Stimulated activated memory B cell treated with anti-CD40 and anti-IgM and Interleukin-4, amounts not matched to agents 10 μg/mL and 1 μg/mL and 100 μg/mL, for 72 hours (primary cell): ENCODE measurements around the gene PLPPR5.

Experiments
- ATAC-seq: fragments of 150-1000 bp; cut with Tn5 transposase; 2 replicates; pipeline ENCODE4 v1.10.0; 2021
- H3K27ac Mint-ChIP-seq: one replicate; pipeline ENCODE4 v1.8.0; 2022; ENCODE audit warnings: mild to moderate bottlenecking, mixed read lengths
- H3K27me3 Mint-ChIP-seq: one replicate; pipeline ENCODE4 v1.8.0; 2022; ENCODE audit warnings: mixed read lengths
- H3K36me3 Mint-ChIP-seq: one replicate; pipeline ENCODE4 v1.8.0; 2022; ENCODE audit warnings: mixed read lengths
- H3K4me1 Mint-ChIP-seq: one replicate; pipeline ENCODE4 v1.8.0; 2022; ENCODE audit warnings: mixed read lengths
- H3K4me3 Mint-ChIP-seq: one replicate; pipeline ENCODE4 v1.8.0; 2022; ENCODE audit warnings: mild to moderate bottlenecking, moderate library complexity, mixed read lengths
- H3K9me3 Mint-ChIP-seq: one replicate; pipeline ENCODE4 v1.8.0; 2022; ENCODE audit warnings: mixed read lengths

PLPPR5 gene

GRCh38 chr1:98940069-98940721 lies 64.5 kb downstream of the PLPPR5 start:
- H3K4me1 Mint-ChIP-seq, result no peaks in the 10 kb centered on the region
- H3K27me3 Mint-ChIP-seq, result no peaks in the 10 kb centered on the region
- no peaks in the 10 kb centered on the region for H3K36me3 Mint-ChIP-seq
- no peak for ATAC-seq
- no peaks in the 10 kb centered on the region for H3K9me3 Mint-ChIP-seq
- no peak overlapping the region for H3K4me3 Mint-ChIP-seq
- H3K27ac Mint-ChIP-seq, result no peak overlapping the region

GRCh38 chr1:98939471-98939870 lies 65.2 kb downstream of the PLPPR5 start:
- no peak for ATAC-seq
- Mint-ChIP-seq H3K36me3 (no peaks in the 10 kb centered on the region), H3K4me3 (no peak overlapping the region), H3K27me3 (no peaks in the 10 kb centered on the region), H3K27ac (no peak overlapping the region), H3K4me1 (no peaks in the 10 kb centered on the region), H3K9me3 (no peaks in the 10 kb centered on the region)

GRCh38 chr1:98937347-98937746 lies 67.3 kb downstream of the PLPPR5 start:
- H3K27me3 Mint-ChIP-seq, result no peaks in the 10 kb centered on the region
- no peaks in the 10 kb centered on the region for H3K4me1 Mint-ChIP-seq
- no peak overlapping the region for H3K27ac Mint-ChIP-seq
- H3K4me3 Mint-ChIP-seq, result no peak overlapping the region
- H3K9me3 Mint-ChIP-seq, result no peaks in the 10 kb centered on the region
- no peaks in the 10 kb centered on the region for H3K36me3 Mint-ChIP-seq
- ATAC-seq, result no peak

- Mint-ChIP-seq H3K9me3 (no peaks in the 10 kb centered on the region), H3K4me3 (no peak overlapping the region), H3K36me3 (no peaks in the 10 kb centered on the region), H3K27me3 (no peaks in the 10 kb centered on the region), H3K27ac (no peak overlapping the region), H3K4me1 (no peaks in the 10 kb centered on the region)
- ATAC-seq, result no peak
Observed at GRCh38 chr1:98932184-98932583, 72.5 kb downstream of the PLPPR5 start.

GRCh38 chr1:98931128-98931835 lies 73.4 kb downstream of the PLPPR5 start:
- no peak overlapping the region for H3K27ac Mint-ChIP-seq
- no peak for ATAC-seq
- H3K9me3 Mint-ChIP-seq, result no peaks in the 10 kb centered on the region
- H3K36me3 Mint-ChIP-seq, result no peaks in the 10 kb centered on the region
- no peaks in the 10 kb centered on the region for H3K4me1 Mint-ChIP-seq
- no peak overlapping the region for H3K4me3 Mint-ChIP-seq
- H3K27me3 Mint-ChIP-seq, result no peaks in the 10 kb centered on the region

- Mint-ChIP-seq H3K4me1 (no peaks in the 10 kb centered on the region), H3K27ac (no peak overlapping the region), H3K27me3 (no peaks in the 10 kb centered on the region), H3K9me3 (no peaks in the 10 kb centered on the region), H3K4me3 (no peak overlapping the region), H3K36me3 (no peaks in the 10 kb centered on the region)
- no peak for ATAC-seq
Observed at GRCh38 chr1:98929437-98929836, 75.2 kb downstream of the PLPPR5 start.

GRCh38 chr1:98926597-98926996 lies 78.1 kb downstream of the PLPPR5 start:
- Mint-ChIP-seq H3K9me3 (no peaks in the 10 kb centered on the region), H3K27ac (no peak overlapping the region), H3K4me1 (no peaks in the 10 kb centered on the region), H3K4me3 (no peak overlapping the region), H3K36me3 (no peaks in the 10 kb centered on the region), H3K27me3 (no peaks in the 10 kb centered on the region)
- ATAC-seq, result no peak

- Mint-ChIP-seq H3K4me3 (no peak overlapping the region), H3K36me3 (no peaks in the 10 kb centered on the region), H3K27ac (no peak overlapping the region), H3K4me1 (no peaks in the 10 kb centered on the region), H3K27me3 (no peaks in the 10 kb centered on the region), H3K9me3 (no peaks in the 10 kb centered on the region)
- no peak for ATAC-seq
Observed at GRCh38 chr1:98924977-98925376, 79.7 kb downstream of the PLPPR5 start.

GRCh38 chr1:98923667-98924066 lies 81.0 kb downstream of the PLPPR5 start:
- Mint-ChIP-seq H3K4me3 (no peak overlapping the region), H3K27ac (no peak overlapping the region), H3K27me3 (no peaks in the 10 kb centered on the region), H3K4me1 (no peaks in the 10 kb centered on the region), H3K9me3 (no peaks in the 10 kb centered on the region), H3K36me3 (no peaks in the 10 kb centered on the region)
- ATAC-seq, result no peak

- no peak overlapping the region for H3K27ac Mint-ChIP-seq
- no peaks in the 10 kb centered on the region for H3K4me1 Mint-ChIP-seq
- ATAC-seq, result no peak
- no peaks in the 10 kb centered on the region for H3K27me3 Mint-ChIP-seq
- H3K36me3 Mint-ChIP-seq, result no peaks in the 10 kb centered on the region
- H3K4me3 Mint-ChIP-seq, result no peak overlapping the region
- H3K9me3 Mint-ChIP-seq, result no peaks in the 10 kb centered on the region
Observed at GRCh38 chr1:98921817-98922216, 82.8 kb downstream of the PLPPR5 start.

GRCh38 chr1:98920441-98921110 lies 84.1 kb downstream of the PLPPR5 start:
- no peaks in the 10 kb centered on the region for H3K9me3 Mint-ChIP-seq
- no peaks in the 10 kb centered on the region for H3K27me3 Mint-ChIP-seq
- H3K36me3 Mint-ChIP-seq, result no peaks in the 10 kb centered on the region
- no peaks in the 10 kb centered on the region for H3K4me1 Mint-ChIP-seq
- H3K4me3 Mint-ChIP-seq, result no peak overlapping the region
- ATAC-seq, result no peak
- H3K27ac Mint-ChIP-seq, result no peak overlapping the region

GRCh38 chr1:98919652-98920051 lies 85.0 kb downstream of the PLPPR5 start:
- Mint-ChIP-seq H3K27me3 (no peaks in the 10 kb centered on the region), H3K36me3 (no peaks in the 10 kb centered on the region), H3K27ac (no peak overlapping the region), H3K9me3 (no peaks in the 10 kb centered on the region), H3K4me1 (no peaks in the 10 kb centered on the region), H3K4me3 (no peak overlapping the region)
- ATAC-seq, result no peak

- Mint-ChIP-seq H3K4me1 (no peaks in the 10 kb centered on the region), H3K27me3 (no peaks in the 10 kb centered on the region), H3K27ac (no peak overlapping the region), H3K9me3 (no peaks in the 10 kb centered on the region), H3K4me3 (no peak overlapping the region), H3K36me3 (no peaks in the 10 kb centered on the region)
- no peak for ATAC-seq
Observed at GRCh38 chr1:98919211-98919610, 85.5 kb downstream of the PLPPR5 start.

- no peak overlapping the region for H3K4me3 Mint-ChIP-seq
Observed at GRCh38 chr1:98914547-98914946, 90.1 kb downstream of the PLPPR5 start.

GRCh38 chr1:98910827-98911226 lies 93.8 kb downstream of the PLPPR5 start:
- Mint-ChIP-seq H3K4me3 (no peak overlapping the region), H3K27ac (no peak overlapping the region), H3K9me3 (no peaks in the 10 kb centered on the region), H3K4me1 (no peaks in the 10 kb centered on the region), H3K27me3 (no peaks in the 10 kb centered on the region), H3K36me3 (no peaks in the 10 kb centered on the region)
- ATAC-seq, result no peak

More at GRCh38 chr1:98914547-98914946, 90.1 kb downstream of the PLPPR5 start:
- Mint-ChIP-seq H3K4me1 (no peaks in the 10 kb centered on the region), H3K27me3 (no peaks in the 10 kb centered on the region), H3K27ac (no peak overlapping the region), H3K9me3 (no peaks in the 10 kb centered on the region), H3K36me3 (no peaks in the 10 kb centered on the region)
- no peak for ATAC-seq

GRCh38 chr1:98908980-98909379 lies 95.7 kb downstream of the PLPPR5 start:
- Mint-ChIP-seq H3K27ac (no peak overlapping the region), H3K4me1 (no peaks in the 10 kb centered on the region), H3K4me3 (no peak overlapping the region), H3K36me3 (no peaks in the 10 kb centered on the region), H3K9me3 (no peaks in the 10 kb centered on the region), H3K27me3 (no peaks in the 10 kb centered on the region)
- ATAC-seq, result no peak
